HL-60 (cell line): Measurements from ENCODE around the gene ATP6V1F.

ENCODE experiments used
- DNase-seq, 2 experiments: peaks; one replicate each; pipeline ENCODE4 v3.0.0-alpha.2; 2010 to 2020; ENCODE audit warnings: low read depth in 1 of 2, low spot score in 1 of 2
- H3K27ac ChIP-seq: fragments of 250-450 bp; sonication (Bioruptor Pico); replicated peaks from 2 replicates; pipeline ENCODE4 v1.5.1; 2020; ENCODE audit warnings: mild to moderate bottlenecking, moderate library complexity
- H3K27me3 ChIP-seq: fragments of 250-450 bp; sonication (Bioruptor Pico); 2 replicates; pipeline ENCODE4 v1.5.1; 2021; ENCODE audit warnings: mild to moderate bottlenecking, moderate library complexity; ENCODE audit not compliant: insufficient read depth, poor library complexity, severe bottlenecking
- H3K4me3 ChIP-seq: replicated peaks from 2 replicates; pipeline ENCODE4 v1.5.1; 2011; ENCODE audit warnings: mild to moderate bottlenecking, control low read depth, low read length; ENCODE audit not compliant: insufficient read depth
- CTCF ChIP-seq: IDR thresholded peaks from one replicate; pipeline ENCODE4 v1.5.1; 2011; ENCODE audit warnings: low read length, control low read depth, inconsistent platforms; ENCODE audit not compliant: insufficient read depth
- GABPA ChIP-seq: IDR thresholded peaks from 2 replicates; pipeline ENCODE4 v1.6.1; 2012; ENCODE audit warnings: low read depth
- POLR2AphosphoS5 ChIP-seq: IDR thresholded peaks from 2 replicates; pipeline ENCODE4 v1.6.1; 2012; ENCODE audit warnings: low read depth
- REST ChIP-seq: IDR thresholded peaks from 2 replicates; pipeline ENCODE4 v1.6.1; 2012; ENCODE audit warnings: low read depth; ENCODE audit not compliant: insufficient replicate concordance
- SPI1 ChIP-seq: IDR thresholded peaks from 2 replicates; pipeline ENCODE4 v1.6.1; 2012; ENCODE audit warnings: low read depth, mild to moderate bottlenecking, borderline replicate concordance

The ATP6V1F gene

GRCh38 chr7:128835231-128835751 is 27.4 kb upstream of the ATP6V1F start:
- H3K27ac ChIP-seq: no peak overlapping the region
- TF ChIP-seq POLR2AphosphoS5 (no peak), CTCF (no peak), REST (no peak), GABPA (no peak), SPI1 (no peak)
- DNase-seq: no peak
- no peak overlapping the region for H3K4me3 ChIP-seq
- H3K27me3 ChIP-seq: peaks cover 7% of the 10 kb centered on the region

- DNase-seq: no peak
- H3K4me3 ChIP-seq: no peak overlapping the region
These were observed 26.6 kb upstream of the ATP6V1F start for GRCh38 chr7:128835790-128836641.

More at GRCh38 chr7:128835790-128836641, 26.6 kb upstream of the ATP6V1F start:
- Histone ChIP-seq H3K27ac (no peak overlapping the region), H3K27me3 (peaks cover 2% of the 10 kb centered on the region)
- no peak for TF ChIP-seq REST
- TF ChIP-seq POLR2AphosphoS5: no peak
- TF ChIP-seq CTCF: no peak
- no peak for TF ChIP-seq SPI1
- TF ChIP-seq GABPA: no peak
